GM23248 (cell line): ENCODE data around the gene ACTR3C. TPM values are rescaled to one million over a fixed set of nuclear protein-coding genes. Genes with fewer than 3 reads are reported as not detected.

Source experiments
- DNase-seq: peaks from one replicate; pipeline ENCODE4 v3.0.0-alpha.2; 2015
- H2AFZ ChIP-seq: fragments of 200-600 bp; sonication (generic); 2 replicates; pipeline ENCODE4 v1.6.1; 2016; ENCODE audit warnings: antibody characterized with exemption
- H3F3A ChIP-seq: fragments of 200-600 bp; sonication (generic); 2 replicates; pipeline ENCODE4 v1.6.1; 2016; ENCODE audit warnings: mild to moderate bottlenecking, antibody characterized with exemption, mixed run types; ENCODE audit not compliant: insufficient read depth
- H3K27ac ChIP-seq: fragments of 200-600 bp; sonication (generic); 2 replicates; pipeline ENCODE4 v1.5.1; 2016; ENCODE audit warnings: mild to moderate bottlenecking
- H3K27me3 ChIP-seq: fragments of 200-600 bp; sonication (generic); replicated peaks from 2 replicates; pipeline ENCODE4 v1.6.1; 2016; ENCODE audit warnings: mild to moderate bottlenecking; ENCODE audit not compliant: insufficient read depth
- H3K36me3 ChIP-seq: fragments of 200-600 bp; sonication (generic); 2 replicates; pipeline ENCODE4 v1.6.1; 2016; ENCODE audit warnings: low read depth, mild to moderate bottlenecking
- H3K4me1 ChIP-seq: fragments of 200-600 bp; sonication (generic); 2 replicates; pipeline ENCODE4 v1.6.1; 2016; ENCODE audit warnings: mild to moderate bottlenecking; ENCODE audit not compliant: insufficient read depth
- H3K4me2 ChIP-seq: fragments of 200-600 bp; sonication (generic); one replicate; pipeline ENCODE4 v1.6.1; 2016; ENCODE audit warnings: mild to moderate bottlenecking; ENCODE audit not compliant: unreplicated experiment
- H3K4me3 ChIP-seq: fragments of 200-600 bp; sonication (generic); 2 replicates; pipeline ENCODE4 v1.5.1; 2016; ENCODE audit warnings: mild to moderate bottlenecking
- H3K79me2 ChIP-seq: fragments of 200-600 bp; sonication (generic); 2 replicates; pipeline ENCODE4 v1.6.1; 2016; ENCODE audit warnings: mild to moderate bottlenecking; ENCODE audit not compliant: insufficient read depth
- H3K9ac ChIP-seq: fragments of 200-600 bp; sonication (generic); 2 replicates; pipeline ENCODE4 v1.6.1; 2016; ENCODE audit warnings: mild to moderate bottlenecking
- H3K9me2 ChIP-seq: fragments of 200-600 bp; sonication (generic); 2 replicates; pipeline ENCODE4 v1.6.1; 2016; ENCODE audit warnings: mixed run types, mild to moderate bottlenecking, moderate library complexity; ENCODE audit not compliant: insufficient read depth
- H3K9me3 ChIP-seq: fragments of 200-600 bp; sonication (generic); one replicate; pipeline ENCODE4 v1.6.1; 2017; ENCODE audit warnings: low read depth
- H4K20me1 ChIP-seq: fragments of 200-600 bp; sonication (generic); 2 replicates; pipeline ENCODE4 v1.6.0; 2016; ENCODE audit not compliant: insufficient read depth
- EZH2 ChIP-seq: fragments of 200-600 bp; sonication (generic); IDR thresholded peaks from 2 replicates; pipeline ENCODE4 v1.6.1; 2018; ENCODE audit warnings: antibody characterized with exemption, mild to moderate bottlenecking; ENCODE audit not compliant: insufficient read depth, poor library complexity, severe bottlenecking
- EZH2phosphoT487 ChIP-seq: fragments of 200-600 bp; sonication (generic); IDR thresholded peaks from 2 replicates; pipeline ENCODE4 v1.6.1; 2018; ENCODE audit warnings: antibody characterized with exemption, moderate library complexity, mild to moderate bottlenecking, low read depth; ENCODE audit not compliant: insufficient read depth
- WGBS, 2 experiments: methylation state at CpG; one replicate each; pipeline ENCODE4 v1.1.6; 2015 to 2017; ENCODE audit warnings: low lambda C conversion rate in 2 of 2, low coverage in 1 of 2; ENCODE audit errors: missing lambda C conversion rate in 2 of 2; 5-methylcytosine and 5-hydroxymethylcytosine counted together
- in situ Hi-C: fragments of 300-500 bp; cut with MboI; formaldehyde crosslinking; loops from 2 replicates; pipeline ENCODE4 v1.15.0; 2020
- polyA plus RNA-seq: library from polyadenylated mRNA; unstranded; fragments of >200 nt; fragmentation: Nextera tagmentation; extraction: Ambion mirVana; gene quantifications from 2 replicates; pipeline ENCODE4 v1.2.1, GENCODE V29; 2016
- total RNA-seq: library from RNA; depleted of rRNA; stranded (reverse); fragments of >200 nt; shearing (Covaris generic); gene quantifications from 2 replicates; pipeline ENCODE4 v1.2.3, GENCODE V29; 2014

The ACTR3C gene
- total and polyA plus RNA-seq, 2 experiments from 2014 or later: not detected

GRCh38 chr7:150336746-150337145, 13.4 kb upstream of the ACTR3C start:
- H3K27ac ChIP-seq: no peak overlapping the region
- no peak overlapping the region for H3K4me3 ChIP-seq
- in situ Hi-C loops: no loop called here
- 88 to 90% methylated on average over 13 to 14 of the region's 14 CpGs for WGBS, 2 experiments
- no peaks in the 10 kb centered on the region for H3K36me3 ChIP-seq
- no peak overlapping the region for H3K9ac ChIP-seq
- H4K20me1 ChIP-seq: no peaks in the 10 kb centered on the region
- H2AFZ ChIP-seq: no peak overlapping the region
- peaks cover 7% of the 10 kb centered on the region; the same call in 1 of the 2 replicates for H3K27me3 ChIP-seq
- H3K9me3 ChIP-seq: no peaks in the 10 kb centered on the region
- no peaks in the 10 kb centered on the region for H3K79me2 ChIP-seq
- 0 out of 2 replicates have a peak, but pooled peaks cover 4% of the 10 kb centered on the region for H3K4me1 ChIP-seq
- TF ChIP-seq EZH2 (no peak), EZH2phosphoT487 (no peak)
- no peaks in the 10 kb centered on the region for H3F3A ChIP-seq
- H3K4me2 ChIP-seq: no peak overlapping the region
- DNase-seq: no peak
- no peaks in the 10 kb centered on the region for H3K9me2 ChIP-seq

DNA sequence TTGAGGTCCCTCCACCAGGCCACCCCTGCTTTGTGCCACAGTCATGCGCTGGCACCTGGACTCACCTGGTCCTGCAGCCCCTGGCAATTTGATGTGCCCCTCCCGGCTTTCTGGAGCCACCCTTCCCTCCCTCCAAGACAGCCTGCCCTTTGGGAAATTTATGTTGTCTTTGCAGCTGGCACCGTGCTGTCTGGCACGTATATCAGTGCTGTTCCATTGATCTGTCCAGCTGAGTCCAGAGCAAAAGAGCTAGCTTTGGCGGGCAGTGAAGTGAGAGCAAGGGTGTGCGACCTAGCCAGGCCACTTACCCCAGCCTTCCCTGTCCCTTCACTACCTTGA, 12.4 kb upstream of the ACTR3C start:
- H3K9ac ChIP-seq: no peak overlapping the region
- no peaks in the 10 kb centered on the region for H3K36me3 ChIP-seq
- in situ Hi-C loops: no loop called here
- WGBS, 2 experiments: 41 to 50% methylated on average over 6 of the region's 6 CpGs
- no peaks in the 10 kb centered on the region for H3K9me2 ChIP-seq
- no peak overlapping the region for H2AFZ ChIP-seq
- no peaks in the 10 kb centered on the region for H4K20me1 ChIP-seq
- 0 out of 2 replicates have a peak, but pooled peaks cover 4% of the 10 kb centered on the region for H3K4me1 ChIP-seq
- DNase-seq: no peak
- H3K4me3 ChIP-seq: no peak overlapping the region
- peaks cover under 1% of the 10 kb centered on the region; the same call in 1 of the 2 replicates for H3K27me3 ChIP-seq
- no peaks in the 10 kb centered on the region for H3K9me3 ChIP-seq
- no peaks in the 10 kb centered on the region for H3F3A ChIP-seq
- TF ChIP-seq EZH2phosphoT487 (no peak), EZH2 (no peak)
- no peaks in the 10 kb centered on the region for H3K79me2 ChIP-seq
- no peak overlapping the region for H3K27ac ChIP-seq
- no peak overlapping the region for H3K4me2 ChIP-seq

DNA sequence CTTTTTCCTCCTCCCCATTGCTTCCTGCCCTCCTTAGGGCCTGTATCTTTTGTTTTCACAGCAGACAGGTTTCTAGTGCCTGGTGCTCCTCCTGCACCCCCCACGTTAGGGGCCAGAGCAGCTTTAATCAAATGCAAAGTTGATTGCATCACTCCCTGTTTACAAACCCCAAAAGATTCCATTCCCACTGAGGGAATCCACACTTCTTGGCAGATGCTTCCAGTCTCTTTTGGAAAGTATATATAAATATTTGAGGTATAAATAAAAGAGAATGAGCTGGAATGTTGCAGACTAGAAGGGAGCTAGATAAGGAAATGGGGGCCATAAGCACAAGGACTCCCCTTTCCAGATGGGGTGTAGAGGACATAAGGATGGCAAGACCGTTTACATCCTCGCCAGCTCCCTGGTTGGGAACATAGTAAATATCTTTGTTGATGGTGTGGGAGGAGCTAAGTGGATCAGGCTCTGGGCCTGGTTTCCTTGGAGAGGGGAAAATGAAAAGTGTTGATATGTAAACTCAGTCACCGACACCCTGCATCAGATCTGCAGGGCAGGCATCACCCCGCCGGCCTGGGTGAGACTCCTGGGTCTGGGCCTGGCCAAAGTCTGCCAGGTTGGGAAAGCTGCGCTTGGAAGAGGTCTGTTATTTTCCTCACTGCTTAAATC, 11.9 kb upstream of the ACTR3C start:
- Histone ChIP-seq H4K20me1 (no peaks in the 10 kb centered on the region), H3K9me3 (no peaks in the 10 kb centered on the region), H3K4me1 (0 out of 2 replicates have a peak, but pooled peaks cover 4% of the 10 kb centered on the region), H3F3A (no peaks in the 10 kb centered on the region), H3K27me3 (no peaks in the 10 kb centered on the region; the same call in 1 of the 2 replicates), H3K4me3 (no peak overlapping the region), H3K79me2 (no peaks in the 10 kb centered on the region), H3K9me2 (no peaks in the 10 kb centered on the region), H3K4me2 (no peak overlapping the region), H3K36me3 (no peaks in the 10 kb centered on the region), H2AFZ (no peak overlapping the region), H3K27ac (no peak overlapping the region), H3K9ac (no peak overlapping the region)
- peak; percentile 66 for DNase-seq
- TF ChIP-seq EZH2phosphoT487: no peak
- no peak for TF ChIP-seq EZH2
- WGBS, 2 experiments: 31 to 34% methylated on average over 7 of the region's 7 CpGs
- in situ Hi-C loops: no loop called here

DNA sequence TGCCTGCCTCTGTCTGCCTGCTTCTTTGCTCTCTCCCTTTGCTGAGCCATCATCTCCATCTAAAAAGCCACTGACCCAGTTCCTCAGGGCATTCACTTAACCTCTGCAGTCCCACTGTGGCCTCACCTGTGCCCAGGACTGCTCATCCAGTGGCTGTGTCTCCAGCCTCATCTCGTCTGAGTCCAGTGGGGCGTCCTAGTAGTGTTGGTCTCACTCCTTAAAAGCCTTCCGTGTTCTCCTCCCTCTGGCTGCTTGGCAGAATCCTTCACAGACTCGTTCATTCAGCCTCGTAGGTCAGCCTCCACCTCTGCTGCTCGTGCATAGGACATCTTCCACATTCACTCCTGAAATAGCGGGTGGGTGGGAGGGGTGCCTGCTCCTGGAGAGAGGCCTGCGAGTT, 10.8 kb upstream of the ACTR3C start:
- Histone ChIP-seq H3K4me3 (no peak overlapping the region), H4K20me1 (no peaks in the 10 kb centered on the region), H3K27ac (no peak overlapping the region), H3K4me1 (0 out of 2 replicates have a peak, but pooled peaks cover 4% of the 10 kb centered on the region), H3K79me2 (no peaks in the 10 kb centered on the region), H3K4me2 (no peak overlapping the region), H3K9ac (no peak overlapping the region), H2AFZ (no peak overlapping the region), H3K36me3 (no peaks in the 10 kb centered on the region), H3K27me3 (no peaks in the 10 kb centered on the region; the same call in 1 of the 2 replicates), H3K9me3 (no peaks in the 10 kb centered on the region), H3K9me2 (no peaks in the 10 kb centered on the region), H3F3A (no peaks in the 10 kb centered on the region)
- DNase-seq: no peak
- in situ Hi-C loops: no loop called here
- TF ChIP-seq EZH2phosphoT487: no peak
- TF ChIP-seq EZH2: no peak
- WGBS, 2 experiments: 58 to 61% methylated on average over 8 of the region's 8 CpGs
